Measurements from ENCODE around the gene UCP3. TPM values are rescaled to one million over a fixed set of nuclear protein-coding genes. Genes with fewer than 3 reads are reported as not detected.

Gene UCP3
- total RNA-seq, 1 donor from 2014 or later, result 2.0 TPM

GRCh38 chr11:73957654-73958361 lies 51.1 kb downstream of the UCP3 start:
- no peak overlapping the region for H3K4me2 ChIP-seq (ENCODE audit: low read length)
- H3K27me3 ChIP-seq (ENCODE audit: insufficient read depth, low read length), result no peaks in the 10 kb centered on the region
- DNase-seq (ENCODE audit: low read depth) (no peak), FAIRE-seq (no peak)
- Mint-ChIP-seq H3K27me3 (ENCODE audit: low read depth, unreplicated experiment) (peaks cover 10% of the 10 kb centered on the region), H3K9me3 (ENCODE audit: unreplicated experiment) (no peaks in the 10 kb centered on the region), H3K36me3 (ENCODE audit: low read depth, unreplicated experiment) (no peaks in the 10 kb centered on the region), H3K4me1 (ENCODE audit: low read depth, unreplicated experiment) (peaks cover 14% of the 10 kb centered on the region), H3K4me3 (ENCODE audit: unreplicated experiment) (no peak overlapping the region), H3K27ac (ENCODE audit: unreplicated experiment) (no peak overlapping the region)
- no peak overlapping the region for H3K4me3 ChIP-seq (ENCODE audit: insufficient read depth, low read depth, low read length)
- no peaks in the 10 kb centered on the region for H3K36me3 ChIP-seq (ENCODE audit: insufficient read depth, low read length)
- peaks cover 8% of the 10 kb centered on the region for H3K4me1 ChIP-seq (ENCODE audit: insufficient read depth, low read length)
- TF ChIP-seq CTCF (IDR thresholded peaks at IDR 0.05; ENCODE audit: insufficient read depth, low read depth, low read length), result no peak
- TF ChIP-seq EZH2 (IDR thresholded peaks at IDR 0.05; ENCODE audit: insufficient read depth, low read length), result no peak
- H2AFZ ChIP-seq (ENCODE audit: low read depth, low read length), result no peak overlapping the region
- H3K27ac ChIP-seq (ENCODE audit: low read depth, low read length), result no peak overlapping the region
- no peaks in the 10 kb centered on the region for H4K20me1 ChIP-seq (ENCODE audit: insufficient read depth, low read length)
- no peaks in the 10 kb centered on the region for H3K79me2 ChIP-seq (ENCODE audit: insufficient read depth, low read length)
- H3K9ac ChIP-seq (ENCODE audit: low read length), result no peak overlapping the region
- no peaks in the 10 kb centered on the region for H3K9me3 ChIP-seq (ENCODE audit: insufficient read depth, low read depth, low read length)

- no peaks in the 10 kb centered on the region for H3K79me2 ChIP-seq (ENCODE audit: insufficient read depth, low read length)
- no peak overlapping the region for H3K4me3 ChIP-seq (ENCODE audit: insufficient read depth, low read depth, low read length)
- FAIRE-seq (no peak), DNase-seq (ENCODE audit: low read depth) (no peak)
- H3K4me1 Mint-ChIP-seq (ENCODE audit: low read depth, unreplicated experiment), result peaks cover 15% of the 10 kb centered on the region
- H4K20me1 ChIP-seq (ENCODE audit: insufficient read depth, low read length), result no peaks in the 10 kb centered on the region
- no peak overlapping the region for H3K4me3 Mint-ChIP-seq (ENCODE audit: unreplicated experiment)
- H3K36me3 Mint-ChIP-seq (ENCODE audit: low read depth, unreplicated experiment), result no peaks in the 10 kb centered on the region
- no peak overlapping the region for H3K9ac ChIP-seq (ENCODE audit: low read length)
- H2AFZ ChIP-seq (ENCODE audit: low read depth, low read length), result no peak overlapping the region
- H3K27me3 Mint-ChIP-seq (ENCODE audit: low read depth, unreplicated experiment), result peaks cover 10% of the 10 kb centered on the region
- no peak overlapping the region for H3K4me2 ChIP-seq (ENCODE audit: low read length)
- no peak overlapping the region for H3K27ac Mint-ChIP-seq (ENCODE audit: unreplicated experiment)
- no peaks in the 10 kb centered on the region for H3K9me3 Mint-ChIP-seq (ENCODE audit: unreplicated experiment)
- H3K4me1 ChIP-seq (ENCODE audit: insufficient read depth, low read length), result peaks cover 8% of the 10 kb centered on the region
- no peaks in the 10 kb centered on the region for H3K27me3 ChIP-seq (ENCODE audit: insufficient read depth, low read length)
- no peaks in the 10 kb centered on the region for H3K36me3 ChIP-seq (ENCODE audit: insufficient read depth, low read length)
- TF ChIP-seq CTCF (IDR thresholded peaks at IDR 0.05; ENCODE audit: insufficient read depth, low read depth, low read length), result no peak
- TF ChIP-seq EZH2 (IDR thresholded peaks at IDR 0.05; ENCODE audit: insufficient read depth, low read length), result no peak
- H3K27ac ChIP-seq (ENCODE audit: low read depth, low read length), result no peak overlapping the region
- H3K9me3 ChIP-seq (ENCODE audit: insufficient read depth, low read depth, low read length), result no peaks in the 10 kb centered on the region
These were observed 51.8 kb downstream of the UCP3 start for GRCh38 chr11:73956876-73957653.
